Osteocyte (in vitro differentiated cells): ENCODE data around the gene DAB2IP. TPM values are rescaled to one million over a fixed set of nuclear protein-coding genes. Genes with fewer than 3 reads are reported as not detected.
"Not testable (repeated sequence)": the region's sequence is repeated elsewhere in the genome, so short reads cannot be mapped to it uniquely, and the experiment has no call there.

ENCODE experiments used
- DNase-seq: peaks from one replicate; pipeline ENCODE4 v3.0.0; 2021; ENCODE audit warnings: mixed read lengths; ENCODE audit not compliant: unreplicated experiment; ENCODE audit errors: extremely low spot score
- H3K27ac Mint-ChIP-seq: one replicate; pipeline ENCODE4 v1.8.0; 2021; ENCODE audit warnings: mild to moderate bottlenecking, mixed read lengths; ENCODE audit not compliant: unreplicated experiment
- H3K27me3 Mint-ChIP-seq: one replicate; pipeline ENCODE4 v1.8.0; 2021; ENCODE audit warnings: mixed read lengths; ENCODE audit not compliant: unreplicated experiment
- H3K36me3 Mint-ChIP-seq: one replicate; pipeline ENCODE4 v1.8.0; 2021; ENCODE audit warnings: mixed read lengths; ENCODE audit not compliant: unreplicated experiment
- H3K4me1 Mint-ChIP-seq: one replicate; pipeline ENCODE4 v1.8.0; 2021; ENCODE audit warnings: mixed read lengths; ENCODE audit not compliant: unreplicated experiment
- H3K4me3 Mint-ChIP-seq: one replicate; pipeline ENCODE4 v1.8.0; 2021; ENCODE audit warnings: mild to moderate bottlenecking, moderate library complexity, mixed read lengths; ENCODE audit not compliant: unreplicated experiment
- H3K9me3 Mint-ChIP-seq: one replicate; pipeline ENCODE4 v1.8.0; 2021; ENCODE audit warnings: mixed read lengths; ENCODE audit not compliant: unreplicated experiment
- total RNA-seq: library from RNA; stranded (reverse); gene quantifications from 2 replicates; pipeline ENCODE4 v1.2.1, GENCODE V29; 2021
- TF ChIP-seq, protein P1 (sequence below): fragments of 200-600 bp; sonication (generic); IDR thresholded peaks from 2 replicates; pipeline ENCODE4 v1.5.0; 2021; ENCODE audit warnings: antibody characterized with exemption, mild to moderate bottlenecking, moderate library complexity

DAB2IP gene
- total RNA-seq, 1 donor from 2014 or later: 43.6 TPM

GRCh38 chr9:121613009-121613752, 38.3 kb upstream of the DAB2IP start:
- H3K4me1 Mint-ChIP-seq: peaks cover 6% of the 10 kb centered on the region
- peaks cover 17% of the 10 kb centered on the region for H3K27me3 Mint-ChIP-seq
- no peaks in the 10 kb centered on the region for H3K9me3 Mint-ChIP-seq
- no peak overlapping the region for H3K27ac Mint-ChIP-seq
- DNase-seq: no peak
- no peaks in the 10 kb centered on the region for H3K36me3 Mint-ChIP-seq
- TF ChIP-seq, protein P1, sequence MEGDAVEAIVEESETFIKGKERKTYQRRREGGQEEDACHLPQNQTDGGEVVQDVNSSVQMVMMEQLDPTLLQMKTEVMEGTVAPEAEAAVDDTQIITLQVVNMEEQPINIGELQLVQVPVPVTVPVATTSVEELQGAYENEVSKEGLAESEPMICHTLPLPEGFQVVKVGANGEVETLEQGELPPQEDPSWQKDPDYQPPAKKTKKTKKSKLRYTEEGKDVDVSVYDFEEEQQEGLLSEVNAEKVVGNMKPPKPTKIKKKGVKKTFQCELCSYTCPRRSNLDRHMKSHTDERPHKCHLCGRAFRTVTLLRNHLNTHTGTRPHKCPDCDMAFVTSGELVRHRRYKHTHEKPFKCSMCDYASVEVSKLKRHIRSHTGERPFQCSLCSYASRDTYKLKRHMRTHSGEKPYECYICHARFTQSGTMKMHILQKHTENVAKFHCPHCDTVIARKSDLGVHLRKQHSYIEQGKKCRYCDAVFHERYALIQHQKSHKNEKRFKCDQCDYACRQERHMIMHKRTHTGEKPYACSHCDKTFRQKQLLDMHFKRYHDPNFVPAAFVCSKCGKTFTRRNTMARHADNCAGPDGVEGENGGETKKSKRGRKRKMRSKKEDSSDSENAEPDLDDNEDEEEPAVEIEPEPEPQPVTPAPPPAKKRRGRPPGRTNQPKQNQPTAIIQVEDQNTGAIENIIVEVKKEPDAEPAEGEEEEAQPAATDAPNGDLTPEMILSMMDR: no peak
- H3K4me3 Mint-ChIP-seq: no peak overlapping the region

DNA sequence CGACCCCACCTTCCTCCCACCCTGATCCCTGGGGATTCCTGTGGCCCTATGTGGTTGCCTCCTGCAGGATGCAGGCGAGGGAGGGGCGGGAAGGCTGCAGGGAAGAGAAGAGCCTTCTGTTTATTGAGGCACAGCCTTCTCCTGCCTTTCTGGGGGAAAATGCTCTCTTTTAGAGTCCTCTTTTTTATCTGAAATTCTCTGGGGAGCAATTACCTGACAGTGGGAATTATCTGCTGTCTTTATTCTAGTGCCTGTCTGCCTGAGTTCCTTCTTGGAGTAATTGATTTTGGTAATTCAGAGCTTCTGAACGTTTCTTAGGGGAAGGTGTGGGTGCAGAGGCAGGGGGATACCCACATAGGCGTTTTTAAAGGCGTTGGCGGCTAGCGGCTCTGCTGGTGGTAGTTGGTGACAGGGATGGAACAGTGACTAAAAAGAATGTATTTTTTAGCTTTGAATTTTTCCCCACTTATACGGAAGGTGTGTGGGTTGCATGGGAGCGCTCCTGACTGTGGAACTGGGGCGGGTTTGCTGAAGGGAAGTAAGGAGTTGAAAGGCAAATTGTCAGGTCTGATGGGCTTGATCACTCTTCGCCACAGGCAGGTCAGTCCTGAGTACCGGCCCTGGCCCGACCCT, 35.2 kb upstream of the DAB2IP start:
- TF ChIP-seq, protein P1: no peak
- H3K27me3 Mint-ChIP-seq: peaks cover 17% of the 10 kb centered on the region

DNA sequence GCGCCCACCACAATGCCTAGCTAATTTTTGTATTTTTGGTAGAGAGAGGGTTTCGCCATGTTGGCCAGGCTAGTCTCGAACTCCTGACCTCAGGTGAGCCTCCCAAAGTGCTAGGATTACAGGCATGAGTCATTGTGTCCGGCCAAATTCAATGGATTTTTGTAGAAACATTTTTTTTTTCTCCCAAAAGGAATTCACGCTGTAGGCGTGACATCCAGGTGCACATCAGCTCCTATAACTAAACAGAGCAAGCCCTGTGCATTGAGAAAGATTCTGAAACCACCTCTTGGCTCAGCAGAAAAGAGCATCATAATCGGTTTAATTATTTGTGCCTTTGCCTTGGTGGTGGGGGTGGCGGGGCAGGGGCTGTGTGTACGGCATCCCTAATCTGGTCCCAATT, 32.9 kb upstream of the DAB2IP start:
- TF ChIP-seq, protein P1: no peak
- Mint-ChIP-seq H3K4me1 (peaks cover 8% of the 10 kb centered on the region), H3K9me3 (no peaks in the 10 kb centered on the region), H3K4me3 (no peak overlapping the region), H3K27me3 (peaks cover 6% of the 10 kb centered on the region), H3K27ac (no peak overlapping the region), H3K36me3 (no peaks in the 10 kb centered on the region)
- DNase-seq: no peak

More for the DNA sequence above, 35.2 kb upstream of the DAB2IP start:
- no peak overlapping the region for H3K27ac Mint-ChIP-seq
- H3K9me3 Mint-ChIP-seq: no peaks in the 10 kb centered on the region
- no peak for DNase-seq
- H3K4me3 Mint-ChIP-seq: no peak overlapping the region
- H3K4me1 Mint-ChIP-seq: peaks cover 6% of the 10 kb centered on the region
- no peaks in the 10 kb centered on the region for H3K36me3 Mint-ChIP-seq

DNA sequence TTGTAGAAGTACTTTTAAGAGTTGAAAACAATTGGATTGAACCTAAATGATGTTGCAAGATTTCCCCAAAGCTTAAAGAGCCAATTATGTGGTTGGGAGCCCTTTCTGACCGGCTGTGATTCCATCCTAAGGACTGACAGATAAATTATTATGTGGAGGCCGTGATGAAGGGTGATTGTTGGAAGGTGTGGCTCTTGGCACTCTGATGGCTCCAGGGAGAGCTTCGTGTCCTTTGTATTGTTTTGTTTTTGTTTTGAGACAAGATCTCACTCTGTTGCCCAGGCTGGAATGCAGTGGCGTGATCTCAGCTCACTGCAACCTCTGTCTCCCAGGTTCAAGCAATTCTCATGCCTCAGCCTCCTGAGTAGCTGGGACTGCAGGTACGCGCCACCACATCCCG, 32.5 kb upstream of the DAB2IP start:
- H3K27me3 Mint-ChIP-seq, DNase-seq, H3K4me1 Mint-ChIP-seq, H3K4me3 Mint-ChIP-seq, H3K9me3 Mint-ChIP-seq, H3K36me3 Mint-ChIP-seq, H3K27ac Mint-ChIP-seq: not testable (repeated sequence)

DNA sequence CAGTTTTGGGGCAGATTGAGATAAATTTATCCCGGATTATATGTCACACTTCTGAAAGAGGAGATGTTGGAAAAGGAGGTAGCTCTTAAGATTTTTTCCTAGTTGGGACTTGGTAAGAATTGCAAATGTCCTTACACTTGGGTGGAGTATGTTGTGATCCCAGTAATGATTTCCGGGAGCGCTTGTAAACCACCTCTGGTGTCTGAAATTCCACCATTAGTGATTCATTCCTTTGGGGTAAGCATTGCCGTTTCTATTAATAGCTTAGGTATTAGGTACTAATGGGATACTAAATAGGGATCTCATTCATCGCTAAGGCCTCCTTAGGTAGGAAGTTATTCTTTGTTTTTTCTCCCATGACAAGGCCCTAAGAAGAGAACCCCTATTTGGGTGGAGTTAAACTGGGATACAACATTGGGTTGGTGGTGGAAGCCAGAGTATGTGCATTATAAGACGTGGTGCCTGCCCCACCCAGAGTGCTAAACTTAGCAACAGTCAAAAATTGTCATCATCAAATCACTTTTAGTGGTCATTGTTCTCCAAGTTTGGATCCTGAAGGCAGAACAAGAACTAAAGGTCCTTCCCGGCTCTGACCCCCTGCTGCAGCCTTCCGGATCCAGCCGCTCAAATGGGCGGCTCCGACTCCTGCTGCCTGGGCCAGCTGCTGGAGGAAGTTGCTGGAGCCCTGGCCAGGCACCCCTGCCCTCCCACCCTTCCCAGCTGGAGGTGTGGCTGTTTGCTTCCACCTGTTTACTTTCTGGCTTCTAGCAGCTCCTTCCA, 31.7 kb upstream of the DAB2IP start:
- Mint-ChIP-seq H3K4me3 (no peak overlapping the region), H3K4me1 (peaks cover 8% of the 10 kb centered on the region), H3K36me3 (no peaks in the 10 kb centered on the region), H3K27me3 (peaks cover 3% of the 10 kb centered on the region), H3K9me3 (no peaks in the 10 kb centered on the region), H3K27ac (no peak overlapping the region)
- no peak for DNase-seq
- TF ChIP-seq, protein P1: no peak
